HuH-7 (cell line): Measurements from ENCODE around the gene CNGA1.
"Not testable (repeated sequence)": the region's sequence is repeated elsewhere in the genome, so short reads cannot be mapped to it uniquely, and the experiment has no call there.

Source experiments
- DNase-seq: peaks from one replicate; pipeline ENCODE4 v3.0.0; 2011; ENCODE audit warnings: low spot score

CNGA1 gene

GRCh38 chr4:47968847-47969246, 47.6 kb downstream of the CNGA1 start:
- no peak for DNase-seq

DNA sequence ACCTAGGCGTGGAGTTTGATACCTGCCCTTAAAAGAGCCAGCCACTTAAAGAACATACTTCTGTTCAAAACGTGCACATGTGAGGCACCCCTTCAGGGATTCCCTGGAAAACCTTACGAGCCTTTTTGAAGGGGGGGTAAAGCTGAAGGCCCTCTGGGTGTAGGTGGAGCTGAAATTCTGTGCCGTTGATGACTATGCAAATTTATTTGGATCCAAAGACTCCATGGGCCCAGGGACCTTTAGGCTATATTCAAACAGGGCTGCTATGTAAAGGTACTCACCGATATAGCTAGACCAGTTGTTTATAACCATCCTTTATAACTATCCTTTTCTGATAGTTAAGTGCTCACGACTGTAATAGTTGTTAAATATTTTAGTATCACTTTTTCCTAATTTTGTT, 61.8 kb downstream of the CNGA1 start:
- DNase-seq, result no peak

- no peak for DNase-seq
These were observed 62.2 kb downstream of the CNGA1 start for GRCh38 chr4:47954245-47954644.

GRCh38 chr4:47945930-47946726, 70.4 kb downstream of the CNGA1 start:
- no peak for DNase-seq

- no peak for DNase-seq
These were observed 74.2 kb downstream of the CNGA1 start for GRCh38 chr4:47942081-47942819.

GRCh38 chr4:47939456-47939855, 77.0 kb downstream of the CNGA1 start:
- no peak for DNase-seq

- DNase-seq, result no peak
These were observed 80.1 kb downstream of the CNGA1 start for GRCh38 chr4:47936336-47936735.

DNA sequence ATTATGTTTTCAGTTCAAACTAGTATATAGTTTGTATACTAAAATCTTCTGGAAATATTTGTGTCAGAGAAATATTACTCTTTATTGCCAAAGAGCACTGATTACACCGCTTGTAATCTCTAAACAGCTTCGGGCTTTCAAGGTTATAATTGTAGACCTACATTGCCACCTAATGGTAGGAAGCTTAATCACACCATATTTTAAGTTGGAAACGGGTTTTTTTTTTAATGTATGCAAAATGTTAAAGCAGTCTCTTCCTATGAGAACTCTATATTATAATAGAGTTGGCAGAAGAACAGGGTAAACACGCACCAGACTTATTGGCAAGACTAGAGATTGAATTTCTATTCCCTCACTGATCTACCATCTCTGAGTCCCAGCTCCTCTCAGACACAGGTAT, 82.6 kb downstream of the CNGA1 start:
- peak; percentile 27 for DNase-seq

GRCh38 chr4:47930971-47931804, 85.3 kb downstream of the CNGA1 start:
- no peak for DNase-seq

GRCh38 chr4:47929682-47930201, 86.7 kb downstream of the CNGA1 start:
- no peak for DNase-seq

GRCh38 chr4:47926667-47927258, 89.7 kb downstream of the CNGA1 start:
- peak; percentile 68 for DNase-seq

- not testable (repeated sequence) for DNase-seq
These were observed 93.2 kb downstream of the CNGA1 start for GRCh38 chr4:47923261-47923608.

DNA sequence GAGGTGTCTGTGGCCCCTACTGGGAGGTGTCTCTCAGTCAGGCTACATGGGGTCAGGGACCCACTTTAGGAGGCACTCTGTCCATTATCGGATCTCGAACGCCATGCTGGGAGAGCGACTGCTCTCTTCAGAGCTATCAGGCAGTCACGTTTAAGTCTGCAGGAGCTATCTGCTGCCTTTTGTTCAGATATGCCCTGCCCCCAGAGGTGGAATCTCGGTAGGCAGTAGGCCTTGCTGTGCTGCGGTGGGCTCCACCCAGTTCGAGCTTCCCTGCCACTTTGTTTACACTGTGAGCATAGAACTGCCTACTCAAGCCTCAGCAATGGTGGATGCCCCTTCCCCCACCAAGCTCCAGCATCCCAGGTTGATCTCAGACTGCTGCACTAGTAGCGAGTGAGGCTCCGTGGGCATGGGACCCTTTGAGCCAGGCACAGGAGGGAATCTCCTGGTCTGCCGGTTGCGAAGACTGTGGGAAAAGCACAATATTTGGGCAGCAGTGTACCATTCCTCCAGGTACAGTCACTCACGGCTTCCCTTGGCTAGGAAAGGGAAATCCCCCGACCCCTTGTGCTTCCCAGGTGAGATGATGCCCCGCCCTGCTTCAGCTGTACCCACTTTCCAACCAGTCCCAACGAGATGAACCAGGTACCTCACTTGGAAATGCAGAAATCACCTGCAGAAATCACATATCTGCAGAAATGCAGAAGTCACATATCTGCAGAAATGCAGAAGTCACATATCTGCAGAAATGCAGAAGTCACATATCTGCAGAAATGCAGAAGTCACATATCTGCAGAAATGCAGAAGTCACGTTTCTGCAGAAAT, 93.8 kb downstream of the CNGA1 start:
- DNase-seq, result not testable (repeated sequence)

DNA sequence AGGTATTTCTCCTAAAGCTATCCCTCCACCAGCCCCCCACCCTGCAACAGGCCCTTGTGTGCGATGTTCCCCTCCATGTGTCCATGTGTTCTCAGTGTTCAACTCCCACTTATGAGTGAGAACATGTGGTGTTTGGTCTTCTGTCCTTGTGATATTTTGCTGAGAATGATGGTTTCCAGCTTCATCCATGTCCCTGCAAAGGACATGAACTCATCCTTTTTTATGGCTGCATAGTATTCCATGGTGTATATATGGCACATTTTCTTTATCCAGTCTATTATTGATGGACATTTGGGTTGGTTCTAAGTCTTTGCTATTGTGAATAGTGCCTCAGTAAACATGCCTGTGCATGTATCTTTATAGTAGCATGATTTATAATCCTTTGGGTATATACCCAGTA, 99.3 kb downstream of the CNGA1 start:
- DNase-seq, result not testable (repeated sequence)

GRCh38 chr4:47915378-47915777, 101.1 kb downstream of the CNGA1 start:
- no peak for DNase-seq

GRCh38 chr4:47914926-47915237, 101.6 kb downstream of the CNGA1 start:
- DNase-seq, result no peak

GRCh38 chr4:47914220-47914925, 102.1 kb downstream of the CNGA1 start, which contains the start of gene NFXL1:
Gene NFXL1 (minus strand): TSS chr4:47914583. CDS start chr4:47914203, 380 bp downstream.
- peak; percentile 85 for DNase-seq

DNA sequence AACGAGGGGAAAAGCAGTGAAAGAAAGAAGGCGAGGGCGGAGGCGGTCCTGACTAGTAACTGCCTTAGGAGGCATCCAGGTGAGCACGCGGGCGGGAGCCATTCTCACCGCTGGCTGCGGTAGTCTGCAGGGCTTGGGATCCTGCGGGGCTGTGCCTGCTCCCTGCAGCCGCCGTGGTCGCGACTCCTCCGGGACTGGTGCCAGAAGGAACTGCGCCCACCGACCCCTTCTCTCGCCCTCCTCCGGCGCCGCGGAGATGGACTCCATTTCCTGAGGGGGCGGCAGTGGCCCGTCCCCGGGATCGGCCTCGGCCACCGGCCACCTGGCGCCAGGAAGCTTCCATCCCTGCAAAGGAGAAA, 102.6 kb downstream of the CNGA1 start:
- DNase-seq, result peak; percentile 22

- no peak for DNase-seq
These were observed 103.2 kb downstream of the CNGA1 start for GRCh38 chr4:47913330-47913729.

DNA sequence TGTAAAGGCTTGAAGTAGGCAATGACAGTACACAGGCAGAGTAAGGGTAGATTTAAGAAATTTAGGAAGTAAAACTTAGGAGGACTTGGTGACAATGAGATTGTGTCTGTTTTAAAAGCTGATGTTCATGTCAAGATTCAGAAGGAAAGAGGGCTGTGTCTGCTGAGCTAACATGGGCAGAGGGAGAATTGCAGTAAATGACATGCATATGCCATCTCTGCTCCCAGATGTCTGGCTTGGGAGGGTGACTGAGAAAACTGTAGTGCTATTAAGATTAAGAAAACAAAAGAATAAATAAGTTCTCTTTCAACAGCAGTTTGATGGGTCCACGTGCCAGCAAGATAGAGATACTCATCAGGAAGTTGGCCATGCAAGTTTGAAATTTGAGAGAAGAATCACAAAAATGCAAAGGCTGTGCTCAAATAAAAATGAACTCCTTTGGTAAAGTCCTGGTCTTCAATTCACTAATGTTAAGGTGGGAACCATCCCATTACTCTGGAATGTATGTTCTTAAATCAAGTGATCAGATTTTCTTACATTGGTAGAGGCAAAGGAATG, 109.3 kb downstream of the CNGA1 start:
- DNase-seq, result no peak
